ENCODE measurements around the gene BUB1.
"Not testable (repeated sequence)": the region's sequence is repeated elsewhere in the genome, so short reads cannot be mapped to it uniquely, and the experiment has no call there.

The BUB1 gene

DNA sequence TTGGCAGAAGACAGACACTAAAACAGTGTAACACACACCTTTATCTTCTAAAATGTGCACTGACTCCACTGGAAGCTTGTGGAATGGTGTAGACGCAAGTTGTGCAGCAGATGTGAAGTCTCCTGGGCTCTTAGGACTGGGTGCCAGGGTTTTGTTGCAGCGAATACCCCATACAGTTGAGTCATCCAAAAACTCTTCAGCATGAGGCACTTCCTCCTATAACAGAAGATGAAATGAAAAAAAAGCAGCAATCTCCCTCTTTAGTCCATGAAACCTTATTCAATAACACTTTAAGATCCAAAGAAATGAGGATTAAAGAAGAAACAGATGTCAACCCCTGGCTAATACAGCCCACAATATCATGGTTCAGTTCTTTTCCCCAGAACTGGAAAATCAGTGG lies 22.2 kb downstream of the BUB1 start:
- no peak for DNase-seq (ENCODE audit: low read depth)

DNA sequence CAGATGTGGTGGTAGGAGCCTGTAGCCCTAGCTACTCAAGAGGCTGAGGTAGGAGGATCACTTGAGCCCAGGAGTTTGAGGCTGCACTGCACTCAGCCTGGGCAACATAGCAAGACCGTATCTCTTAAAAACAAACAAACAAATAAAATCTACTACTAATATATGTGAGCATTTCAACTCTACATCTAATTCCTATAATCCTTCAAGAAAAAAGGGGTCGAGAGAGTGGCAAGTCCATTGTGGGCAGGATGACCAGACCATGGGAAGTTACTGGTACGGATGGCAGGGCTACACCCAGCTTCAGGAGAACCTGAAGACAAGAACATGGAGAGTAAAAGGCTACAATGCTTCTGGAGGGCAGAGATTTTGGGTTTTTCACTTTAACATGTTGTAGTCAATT lies 24.0 kb downstream of the BUB1 start:
- DNase-seq (ENCODE audit: low read depth): no peak

DNA sequence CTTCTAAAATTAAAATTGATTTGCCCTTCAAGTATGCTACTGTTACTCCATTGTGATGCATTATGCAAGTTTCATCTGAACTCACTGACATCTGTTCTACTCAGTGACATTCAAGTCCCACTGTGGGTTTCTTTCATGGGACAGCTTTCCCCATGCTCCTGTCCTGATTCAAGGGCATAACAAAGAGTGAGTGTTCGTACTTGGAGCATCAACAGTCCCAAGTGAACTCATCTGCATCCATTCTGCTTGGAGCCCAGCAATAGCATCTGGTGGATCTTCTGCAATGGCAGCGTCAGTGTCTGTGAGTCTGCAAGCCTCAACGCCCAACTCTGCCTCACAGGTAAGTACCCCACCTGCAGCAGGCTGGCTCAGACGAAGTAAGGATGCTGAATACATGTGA lies 27.5 kb downstream of the BUB1 start:
- DNase-seq (ENCODE audit: low read depth): no peak

DNA sequence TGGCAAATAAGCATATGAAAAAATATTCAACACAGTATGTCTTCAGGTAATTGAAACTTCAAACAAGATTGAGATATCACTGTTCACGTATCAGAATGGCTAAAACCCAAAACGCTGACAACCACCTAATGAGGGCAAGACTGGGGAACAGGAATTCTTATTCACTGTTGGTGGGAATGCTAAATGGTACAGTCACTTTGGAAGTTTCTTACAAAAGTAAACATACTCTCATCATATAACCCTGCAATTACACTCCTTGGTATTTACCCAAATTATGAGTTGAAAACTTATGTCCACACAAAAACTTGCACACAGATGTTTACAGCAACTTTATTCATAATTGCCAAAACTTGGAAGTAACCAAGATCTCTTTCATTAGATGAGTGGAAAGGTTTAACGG lies 30.1 kb downstream of the BUB1 start:
- no peak for DNase-seq (ENCODE audit: low read depth)

DNA sequence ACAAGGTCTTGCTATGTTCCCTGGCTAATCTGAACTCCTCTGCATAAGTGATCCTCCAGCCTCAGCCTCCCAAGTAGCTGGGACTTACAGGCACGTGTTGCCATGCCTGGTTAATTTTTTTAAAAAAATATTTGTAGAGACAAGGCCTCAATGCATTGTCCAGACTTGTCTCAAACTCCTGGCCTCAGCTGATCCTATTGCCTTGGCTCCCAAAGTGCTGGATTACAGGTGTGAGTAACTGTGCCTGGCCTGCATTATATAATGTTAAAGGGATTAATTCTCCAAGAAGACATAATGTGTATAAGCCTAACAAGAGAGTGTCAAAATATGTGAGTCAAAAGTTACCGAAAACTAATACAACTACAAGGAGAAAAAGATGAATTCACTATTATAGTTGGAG lies 32.2 kb downstream of the BUB1 start:
- DNase-seq (ENCODE audit: low read depth): no peak

DNA sequence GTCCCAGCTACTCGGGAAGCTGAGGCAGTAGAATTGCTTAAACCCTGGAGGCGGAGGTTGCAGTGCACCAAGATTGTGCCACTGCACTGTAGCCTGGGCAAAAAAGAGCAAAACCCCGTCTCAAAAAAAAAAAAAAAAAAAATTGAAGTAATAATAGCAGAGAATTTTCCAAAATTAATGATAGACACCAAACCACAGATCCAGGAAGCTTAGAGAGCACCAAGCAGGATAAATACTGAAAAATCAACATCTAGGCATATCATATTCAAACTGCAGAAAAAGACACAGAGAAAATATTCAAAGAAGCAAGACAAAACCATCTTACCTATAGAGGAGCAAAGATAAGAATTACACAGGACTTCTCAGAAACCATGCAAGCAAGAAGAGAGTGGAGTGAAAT lies 33.5 kb downstream of the BUB1 start:
- DNase-seq (ENCODE audit: low read depth): no peak

DNA sequence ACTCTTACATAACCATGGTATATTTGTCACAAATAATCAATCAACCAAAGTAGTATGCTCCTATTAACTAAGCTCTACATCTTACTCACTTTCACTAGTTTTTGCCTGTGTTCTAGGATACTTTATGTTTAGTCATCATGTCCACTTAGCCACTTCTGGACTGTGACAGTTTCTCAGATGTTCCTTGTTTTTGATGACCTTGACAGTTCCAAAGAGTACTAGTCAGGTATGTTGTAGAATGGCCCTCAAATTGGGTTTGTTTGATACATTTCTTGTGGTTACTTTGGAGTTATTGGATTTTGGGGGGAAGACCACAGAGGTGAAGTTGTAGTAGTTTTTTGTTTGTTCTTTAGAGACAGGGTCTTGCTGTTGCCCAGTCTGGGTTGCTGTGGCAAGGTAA lies 35.5 kb downstream of the BUB1 start:
- no peak for DNase-seq (ENCODE audit: low read depth)

DNA sequence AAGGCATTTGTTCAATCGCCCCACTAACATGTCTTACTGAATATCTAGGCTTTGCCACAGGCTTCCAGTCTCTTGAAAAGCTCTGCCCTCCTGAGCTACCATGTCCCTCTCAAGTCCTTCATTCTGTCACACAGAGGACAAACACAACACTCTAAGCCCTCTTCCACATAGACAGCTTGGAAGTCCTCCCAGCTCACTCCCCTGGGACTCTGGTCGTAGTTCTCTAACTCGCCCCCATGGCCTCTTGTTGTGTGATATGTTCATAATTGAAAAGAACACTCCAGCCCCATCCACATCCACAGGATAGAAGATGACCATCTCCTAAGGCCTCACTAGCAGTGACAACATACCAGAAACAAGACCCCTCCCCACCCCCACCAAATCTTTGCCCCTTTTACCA lies 37.9 kb downstream of the BUB1 start:
- no peak for DNase-seq (ENCODE audit: low read depth)

DNA sequence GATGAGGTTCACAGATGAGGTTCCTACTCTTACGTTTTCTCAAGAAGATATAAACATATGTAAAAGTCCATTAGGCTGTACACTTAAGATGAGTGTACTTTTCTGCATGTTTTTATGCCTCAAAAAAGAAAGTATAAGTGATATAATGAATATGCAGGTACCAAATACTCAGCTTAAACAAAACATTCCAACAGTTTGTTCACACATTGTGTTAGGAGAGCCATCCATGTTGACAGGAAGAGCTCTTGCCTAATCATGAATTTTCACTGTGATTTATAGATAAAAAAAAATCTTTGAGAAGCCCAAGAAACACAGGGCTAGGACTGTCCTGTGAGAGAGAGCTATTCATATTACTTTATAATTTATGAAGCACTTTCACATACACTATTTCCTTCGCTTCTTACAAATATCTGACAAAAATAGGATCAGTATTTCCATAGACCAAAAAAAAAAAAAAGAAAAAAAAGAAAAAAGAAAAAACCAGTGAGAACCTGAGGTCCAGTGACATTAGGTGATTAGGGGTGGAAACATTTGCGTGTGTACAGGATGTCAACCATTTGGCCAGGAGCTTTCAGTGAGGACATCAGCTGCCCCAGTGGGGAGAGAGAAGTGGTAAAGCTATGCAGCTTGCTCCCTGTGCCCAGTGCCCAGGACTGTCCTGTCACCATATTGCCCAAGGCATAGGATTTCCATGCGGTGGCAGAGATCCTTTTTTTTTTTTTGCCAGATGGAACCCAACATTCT lies 38.7 kb downstream of the BUB1 start:
- DNase-seq (ENCODE audit: low read depth): no peak

DNA sequence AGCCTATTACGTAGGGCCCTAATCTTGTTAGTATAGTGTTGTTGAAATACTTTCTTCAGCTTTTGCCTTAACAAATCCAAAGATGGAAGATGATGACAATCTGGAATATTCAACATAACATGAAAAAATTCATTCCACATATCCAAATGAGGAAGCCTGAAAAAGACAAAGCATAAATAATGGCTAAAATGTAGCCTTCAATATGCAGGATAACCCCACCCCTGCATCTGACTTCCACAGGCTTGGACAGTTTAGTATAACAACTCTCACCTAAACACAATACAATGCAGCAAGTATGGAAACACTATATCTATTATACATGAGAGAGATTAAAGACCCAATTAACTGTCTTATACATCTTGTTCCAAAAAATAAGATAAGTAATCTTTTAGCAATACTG lies 39.9 kb downstream of the BUB1 start:
- no peak for DNase-seq (ENCODE audit: low read depth)

DNA sequence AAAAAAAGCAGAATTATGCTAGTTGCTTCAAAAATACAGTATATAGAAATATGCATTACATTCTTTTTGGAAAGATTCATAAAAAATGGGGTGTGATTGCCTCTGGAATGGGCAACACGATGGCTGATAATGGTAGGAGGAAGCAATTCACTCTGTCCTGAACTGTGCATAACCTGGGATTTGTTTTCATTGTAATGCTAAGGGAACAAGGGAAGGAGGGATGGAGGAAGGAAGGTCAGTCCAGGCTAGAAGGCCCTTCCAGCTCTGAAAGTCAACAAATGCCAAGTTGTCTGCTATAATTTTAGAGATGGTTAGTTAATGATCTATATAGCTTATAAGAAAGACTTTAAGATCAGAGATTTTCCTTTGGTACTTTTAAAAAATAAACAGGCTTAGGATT lies 40.8 kb downstream of the BUB1 start:
- no peak for DNase-seq (ENCODE audit: low read depth)

DNA sequence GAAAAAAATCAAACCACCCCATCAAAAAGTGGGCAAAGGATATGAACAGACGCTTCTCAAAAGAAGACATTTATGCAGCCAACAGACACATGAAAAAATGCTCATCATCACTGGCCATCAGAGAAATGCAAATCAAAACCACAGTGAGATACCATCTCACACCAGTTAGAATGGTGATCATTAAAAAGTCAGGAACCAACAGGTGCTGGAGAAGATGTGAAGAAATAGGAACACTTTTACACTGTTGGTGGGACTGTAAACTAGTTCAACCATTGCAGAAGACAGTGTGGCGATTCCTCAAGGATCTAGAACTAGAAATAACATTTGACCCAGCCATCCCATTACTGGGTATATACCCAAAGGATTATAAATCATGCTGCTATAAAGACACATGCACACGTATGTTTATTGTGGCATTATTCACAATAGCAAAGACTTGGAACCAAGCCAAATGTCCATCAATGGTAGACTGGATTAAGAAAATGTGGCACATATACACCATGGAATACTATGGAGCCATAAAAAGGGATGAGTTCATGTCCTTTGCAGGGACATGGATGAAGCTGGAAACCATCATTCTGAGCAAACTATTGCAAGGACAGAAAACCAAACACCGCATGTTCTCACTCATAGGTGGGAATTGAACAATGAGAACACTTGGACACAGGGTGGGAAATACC lies 41.8 kb downstream of the BUB1 start:
- DNase-seq (ENCODE audit: low read depth): not testable (repeated sequence)

DNA sequence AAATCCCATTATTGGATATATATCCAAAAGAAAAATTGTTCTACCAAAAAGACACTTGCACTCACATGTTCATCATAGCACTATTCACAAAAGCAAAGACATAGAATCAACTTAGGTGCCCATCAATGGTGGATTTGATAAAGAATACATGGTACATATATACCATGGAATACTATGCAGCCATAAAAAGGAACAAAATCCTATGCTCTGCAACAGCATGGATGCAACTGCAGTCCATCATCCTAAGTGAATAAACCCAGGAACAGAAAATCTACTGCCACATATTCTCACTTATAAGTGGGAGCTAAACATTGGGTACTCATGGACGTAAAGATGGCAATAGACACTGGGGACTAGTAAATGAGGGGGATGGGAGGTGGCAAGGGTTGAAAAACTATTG lies 50.5 kb downstream of the BUB1 start:
- DNase-seq (ENCODE audit: low read depth): not testable (repeated sequence)

DNA sequence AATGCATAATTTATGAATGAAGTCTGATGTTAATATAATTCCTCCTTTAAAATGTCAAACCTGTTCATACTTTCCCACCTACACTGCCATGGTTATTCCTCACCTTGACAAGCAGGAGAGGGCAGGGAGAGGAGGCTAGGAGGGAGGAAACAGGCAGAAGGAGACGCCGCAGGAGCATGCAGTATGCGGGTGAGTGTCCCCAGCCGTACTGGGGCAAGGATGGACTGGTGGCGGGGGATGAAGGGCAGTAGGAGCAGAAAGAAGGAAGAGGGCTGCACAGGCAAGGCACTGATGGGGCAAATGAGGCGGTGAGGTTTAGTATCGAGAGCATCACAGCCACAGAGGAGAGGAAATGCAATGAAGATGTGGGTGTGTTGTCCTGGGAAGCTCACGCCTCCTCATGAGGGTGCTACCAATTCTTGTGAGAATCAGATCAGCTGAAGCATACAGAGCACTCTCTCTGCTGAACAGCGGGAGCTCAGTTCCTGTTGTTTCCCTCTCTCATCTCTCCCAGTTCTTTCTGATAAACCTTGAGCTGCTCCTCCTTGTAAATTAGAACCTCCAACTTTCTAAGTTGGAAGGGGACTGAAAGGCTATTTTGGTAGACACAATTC lies 58.4 kb downstream of the BUB1 start:
- DNase-seq (ENCODE audit: low read depth): not testable (repeated sequence)

DNA sequence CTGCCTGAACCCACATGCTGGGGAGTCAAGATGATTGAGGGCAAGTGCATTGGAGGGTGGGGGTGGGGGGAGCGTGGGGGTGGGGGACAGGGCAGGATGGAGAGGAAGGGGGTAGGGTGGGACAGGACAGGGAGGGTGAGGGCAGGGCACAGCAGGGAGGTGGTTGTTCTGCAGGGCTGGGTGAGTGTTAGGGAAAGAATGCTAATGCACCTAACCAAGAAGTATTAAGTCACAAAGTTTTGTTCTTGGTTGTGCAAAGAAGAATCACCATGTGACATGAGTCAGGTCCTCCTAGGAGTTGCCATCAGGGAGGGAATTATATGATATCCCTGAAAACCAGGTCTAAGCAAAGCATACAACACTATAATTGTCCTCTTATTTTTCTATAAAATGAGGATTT lies 63.9 kb downstream of the BUB1 start:
- not testable (repeated sequence) for DNase-seq (ENCODE audit: low read depth)

DNA sequence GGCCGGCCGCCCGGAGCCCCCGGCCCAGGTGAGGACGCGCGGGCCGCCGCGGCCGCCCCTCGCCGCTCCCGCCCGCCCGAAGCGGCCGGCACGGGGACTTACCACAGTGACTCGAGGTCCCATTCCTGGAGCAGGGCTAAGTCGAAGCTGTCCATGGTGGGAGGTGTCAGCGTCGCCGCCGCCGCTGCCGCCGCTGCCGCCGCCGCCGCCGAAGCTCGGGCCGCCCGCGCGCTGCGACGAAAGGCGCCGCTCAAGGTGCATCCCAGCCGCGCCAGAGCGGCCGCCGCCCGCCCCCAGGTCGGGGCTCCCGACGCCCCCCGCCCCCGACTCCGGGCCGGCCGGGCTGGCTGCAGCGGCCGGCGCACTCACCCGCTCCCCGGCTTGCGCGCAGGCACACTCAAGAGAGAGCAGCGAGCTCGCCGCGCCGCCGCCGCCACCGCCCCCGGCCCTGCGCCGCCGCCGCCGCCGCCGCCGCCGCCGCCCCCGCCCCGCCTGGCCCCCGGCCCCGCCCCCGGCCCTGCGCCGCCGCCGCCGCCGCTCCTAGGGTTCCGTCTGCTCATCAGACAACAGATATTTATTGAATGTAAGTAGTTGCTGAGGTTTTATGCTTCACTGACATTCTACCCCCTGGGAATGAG lies 67.1 kb downstream of the BUB1 start:
- not testable (repeated sequence) for DNase-seq (ENCODE audit: low read depth)

DNA sequence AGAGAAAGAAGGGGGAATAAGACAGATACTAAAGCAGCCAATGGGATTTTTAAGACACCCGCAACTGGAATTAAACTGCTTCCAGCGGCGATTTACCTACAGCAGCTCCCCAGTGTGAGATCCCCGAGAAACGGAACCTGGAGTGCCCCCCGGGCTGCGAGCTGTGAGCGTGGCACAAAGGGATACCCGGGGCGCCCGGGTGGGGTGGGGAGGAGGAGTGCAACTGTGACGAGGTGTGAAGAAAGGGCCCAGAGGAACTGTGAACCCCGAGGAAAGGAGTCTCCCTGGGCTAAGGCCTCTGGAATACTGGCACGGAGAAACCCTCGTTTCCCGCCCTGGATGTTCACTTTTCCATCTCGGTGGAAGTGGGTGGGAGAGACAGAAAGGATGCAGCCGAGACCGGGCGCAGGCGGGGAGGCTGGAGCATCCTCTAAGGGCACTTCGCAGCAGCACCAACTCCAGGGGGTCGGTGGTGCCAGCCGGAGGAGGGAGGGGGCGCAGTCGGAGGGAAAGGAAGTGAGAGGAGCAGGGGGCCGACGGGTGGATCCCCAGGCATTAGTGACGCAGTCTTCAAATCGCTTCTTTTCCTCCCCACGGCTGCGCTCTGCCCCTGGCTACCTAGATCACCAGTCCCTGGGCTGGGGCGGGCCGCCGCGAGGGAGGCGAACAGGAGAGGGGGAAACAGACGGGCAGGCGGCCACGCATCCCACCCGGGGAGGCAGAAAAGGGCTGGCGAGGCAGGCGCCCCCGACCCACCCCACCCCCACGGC lies 67.8 kb downstream of the BUB1 start:
- not testable (repeated sequence) for DNase-seq (ENCODE audit: low read depth)

DNA sequence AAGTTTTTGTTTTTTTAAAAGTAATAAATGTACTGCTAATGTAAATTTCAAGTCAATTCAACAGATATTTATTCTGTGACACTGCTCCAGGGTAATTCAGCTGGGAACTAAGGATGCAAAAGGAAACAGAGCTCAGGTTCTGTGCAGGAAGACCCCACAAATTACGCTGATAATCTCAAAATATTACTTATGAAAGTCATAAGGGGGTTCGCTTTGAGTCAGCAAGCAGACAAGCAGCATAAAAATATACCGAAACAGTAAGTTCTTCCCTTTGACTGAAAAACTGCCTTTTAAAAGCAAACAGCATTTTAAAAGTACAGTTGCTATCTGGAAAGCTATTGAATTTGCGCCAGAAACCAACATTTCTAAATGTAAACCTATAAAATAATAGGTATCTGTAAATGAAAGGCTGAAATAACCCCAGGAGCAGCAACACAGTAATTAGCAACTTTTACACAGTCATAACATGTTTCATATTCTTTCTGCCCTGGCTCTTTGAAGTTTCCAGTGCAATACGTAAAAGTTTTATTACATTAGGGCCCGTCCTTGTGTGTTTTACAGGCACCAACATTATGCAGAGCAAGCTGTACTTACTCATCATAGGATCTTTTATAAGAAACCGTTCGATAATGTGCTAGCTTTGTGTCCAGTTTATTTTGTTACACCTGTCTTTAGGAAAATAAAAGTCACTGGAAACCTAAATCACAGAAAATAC lies 68.9 kb downstream of the BUB1 start:
- not testable (repeated sequence) for DNase-seq (ENCODE audit: low read depth)

DNA sequence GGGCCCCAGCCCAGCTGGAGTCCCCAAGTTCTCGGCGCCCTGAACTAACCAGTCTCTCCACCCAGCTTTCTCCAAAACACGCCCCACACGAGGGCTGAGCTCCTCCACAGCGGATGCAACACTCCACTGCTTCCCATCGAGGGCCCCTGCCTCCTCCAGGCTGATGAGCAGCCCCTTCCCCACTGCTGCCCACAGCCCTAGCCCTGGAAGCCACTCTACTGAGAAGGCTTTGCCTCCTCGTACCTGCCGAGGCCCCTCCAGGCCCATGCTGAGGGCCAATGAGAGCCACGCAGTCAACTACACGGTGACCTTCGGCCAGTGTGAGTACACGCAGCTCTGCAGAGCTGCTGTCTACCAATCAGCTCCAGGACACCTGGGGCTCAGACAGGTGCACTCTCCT lies 72.8 kb downstream of the BUB1 start:
- DNase-seq (ENCODE audit: low read depth): not testable (repeated sequence)

DNA sequence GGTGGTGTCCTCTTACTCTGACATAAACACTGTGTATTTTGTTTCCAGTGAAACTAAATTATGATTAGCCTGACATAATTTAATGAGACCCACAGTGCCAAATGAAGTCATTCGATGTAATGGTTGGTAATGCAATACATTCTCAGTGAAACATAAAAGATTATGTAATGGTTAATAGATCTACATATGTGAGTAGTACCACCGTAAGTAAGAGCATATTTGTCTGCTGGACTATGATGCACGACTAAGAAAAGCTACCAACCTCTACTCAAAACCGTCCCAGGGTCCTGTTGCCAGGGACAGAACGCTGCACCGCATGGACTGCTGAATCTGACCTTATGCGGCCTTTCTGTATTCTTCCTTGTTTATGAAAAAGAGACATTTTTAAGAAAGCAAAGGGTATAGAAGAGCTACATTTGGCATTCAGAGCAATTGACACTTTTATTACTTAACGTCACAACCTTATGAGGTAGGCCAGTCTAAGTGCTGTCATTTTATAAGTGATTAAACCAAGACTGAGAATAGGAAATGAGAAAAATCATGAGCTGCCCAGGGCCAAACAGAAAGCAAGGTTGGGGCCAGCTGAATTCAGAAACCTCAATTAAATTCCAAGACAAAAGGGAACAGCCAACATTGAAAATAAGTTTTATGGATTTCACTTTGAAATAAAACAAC lies 73.8 kb downstream of the BUB1 start:
- not testable (repeated sequence) for DNase-seq (ENCODE audit: low read depth)

DNA sequence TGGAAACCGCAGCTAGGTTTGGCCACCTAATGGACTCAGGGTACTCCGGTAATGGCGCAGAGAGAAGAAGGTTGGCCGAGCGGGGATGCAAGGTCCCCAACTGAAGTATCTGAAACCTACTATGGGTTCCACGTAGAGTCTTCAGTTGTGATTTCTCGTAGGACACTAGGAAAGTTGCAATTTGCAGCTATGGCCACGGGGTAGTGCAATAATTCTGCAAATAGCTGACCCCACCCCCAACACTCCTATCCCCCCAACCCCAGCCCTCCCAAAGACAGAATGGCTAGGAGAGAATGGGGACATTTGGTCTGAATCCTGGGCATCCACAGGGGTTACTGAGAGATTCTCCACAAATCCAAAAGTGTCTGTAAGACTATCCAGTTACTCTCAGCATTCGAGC lies 75.7 kb downstream of the BUB1 start:
- not testable (repeated sequence) for DNase-seq (ENCODE audit: low read depth)
